PC-9 (cell line): ENCODE measurements around the gene GAS7. TPM values are rescaled to one million over a fixed set of nuclear protein-coding genes. Genes with fewer than 3 reads are reported as not detected.

Experiments
- BruUV-seq: library from RNA; stranded (reverse); fragments of 400-500 nt; replicated peaks from 2 replicates; lab custom pipeline; 2021; lab: Mats Ljungman, UMichigan
- CTCF ChIA-PET: fragments of 300-600 bp; sonication (Branson Sonifier 250); formaldehyde crosslinking; loops from one replicate; lab custom pipeline; 2022; ENCODE audit warnings: antibody characterized with exemption; lab: Charles Lee
- POLR2A ChIA-PET: fragments of 300-600 bp; sonication (Branson Sonifier 250); formaldehyde crosslinking; loops from one replicate; lab custom pipeline; 2022; ENCODE audit warnings: antibody characterized with exemption; ENCODE audit not compliant: unreplicated experiment; lab: Charles Lee
- DNase-seq, 2 experiments: peaks; one replicate each; pipeline versions ENCODE4 v3.0.0 to v3.0.0-alpha.2; 2015 to 2022; ENCODE audit warnings: mixed read lengths in 1 of 2
- H2AFZ ChIP-seq: fragments of 200-600 bp; sonication (generic); 2 replicates; pipeline ENCODE4 v1.8.1; 2017; ENCODE audit warnings: antibody characterized with exemption
- H3F3A ChIP-seq: fragments of 200-600 bp; sonication (generic); 2 replicates; pipeline ENCODE4 v1.8.1; 2017; ENCODE audit warnings: antibody characterized with exemption, mild to moderate bottlenecking, low read depth; ENCODE audit not compliant: insufficient read depth
- H3K27ac ChIP-seq: fragments of 200-600 bp; sonication (generic); 2 replicates; pipeline ENCODE4 v1.6.1; 2016; ENCODE audit warnings: mixed run types
- H3K27me3 ChIP-seq: fragments of 200-600 bp; sonication (generic); 2 replicates; pipeline ENCODE4 v1.6.1; 2016; ENCODE audit warnings: low read depth, mixed run types; ENCODE audit not compliant: insufficient read depth
- H3K36me3 ChIP-seq: fragments of 200-600 bp; sonication (generic); 2 replicates; pipeline ENCODE4 v1.6.1; 2016; ENCODE audit warnings: low read depth, mixed run types
- H3K4me1 ChIP-seq: fragments of 200-600 bp; sonication (generic); replicated peaks from 2 replicates; pipeline ENCODE4 v1.6.1; 2016; ENCODE audit warnings: mixed run types; ENCODE audit not compliant: insufficient read depth
- H3K4me2 ChIP-seq: fragments of 200-600 bp; sonication (generic); 2 replicates; pipeline ENCODE4 v1.6.1; 2017; ENCODE audit warnings: mixed run types
- H3K4me3 ChIP-seq: fragments of 200-600 bp; sonication (generic); 2 replicates; pipeline ENCODE4 v1.6.1; 2016; ENCODE audit warnings: mixed run types
- H3K79me2 ChIP-seq: fragments of 200-600 bp; sonication (generic); 2 replicates; pipeline ENCODE4 v1.6.1; 2017; ENCODE audit warnings: low read depth, mixed run types
- H3K9me2 ChIP-seq: fragments of 200-600 bp; sonication (generic); 2 replicates; pipeline ENCODE4 v1.8.1; 2017; ENCODE audit warnings: mild to moderate bottlenecking; ENCODE audit not compliant: insufficient read depth
- H3K9me3 ChIP-seq: fragments of 200-600 bp; sonication (generic); 2 replicates; pipeline ENCODE4 v1.8.1; 2016; ENCODE audit warnings: low read depth; ENCODE audit not compliant: insufficient read depth
- H4K20me1 ChIP-seq: fragments of 200-600 bp; sonication (generic); 2 replicates; pipeline ENCODE4 v1.8.1; 2017; ENCODE audit not compliant: insufficient read depth
- CTCF ChIP-seq: fragments of 200-600 bp; sonication (generic); conservative IDR thresholded peaks from 2 replicates; pipeline ENCODE4 v1.6.1; 2017; ENCODE audit warnings: mixed run types, antibody characterized with exemption, mild to moderate bottlenecking, moderate library complexity
- EZH2 ChIP-seq: fragments of 200-600 bp; sonication (generic); IDR thresholded peaks from 2 replicates; pipeline ENCODE4 v1.8.0; 2017; ENCODE audit warnings: antibody characterized with exemption, low read depth
- intact Hi-C: fragments of 100-400 bp; cut with micrococcal nuclease; formaldehyde crosslinking; loops from one replicate; pipeline ENCODE4 v1.10.0; 2022; ENCODE audit not compliant: unreplicated experiment
- total RNA-seq: library from RNA; stranded (reverse); gene quantifications from 2 replicates; pipeline ENCODE4 v1.2.3, GENCODE V29; 2021

GAS7 gene
- total RNA-seq, 1 experiment from 2014 or later = not detected

GRCh38 chr17:9899280-9900043 lies 298.9 kb downstream of the GAS7 start:
- H2AFZ ChIP-seq = no peak overlapping the region
- no peaks in the 10 kb centered on the region for H3K9me2 ChIP-seq
- ChIA-PET CTCF (no interaction called here), POLR2A (no interaction called here)
- no peaks in the 10 kb centered on the region for H4K20me1 ChIP-seq
- H3K79me2 ChIP-seq = no peaks in the 10 kb centered on the region
- no peak overlapping the region for H3K27ac ChIP-seq
- H3K4me2 ChIP-seq = no peak overlapping the region
- no peaks in the 10 kb centered on the region for H3K36me3 ChIP-seq
- H3K4me3 ChIP-seq = no peak overlapping the region
- peaks cover 8% of the 10 kb centered on the region; the same call in 1 of the 2 replicates for H3K4me1 ChIP-seq
- intact Hi-C loops = no loop called here
- no TSS peak for BruUV-seq
- H3K9me3 ChIP-seq = no peaks in the 10 kb centered on the region
- no peaks in the 10 kb centered on the region for H3F3A ChIP-seq
- no peak for DNase-seq
- no peaks in the 10 kb centered on the region for H3K27me3 ChIP-seq
- TF ChIP-seq EZH2 (no peak), CTCF (no peak)

- Histone ChIP-seq H3K9me3 (no peaks in the 10 kb centered on the region), H3F3A (no peaks in the 10 kb centered on the region), H3K27me3 (no peaks in the 10 kb centered on the region), H3K36me3 (no peaks in the 10 kb centered on the region), H3K4me2 (no peak overlapping the region), H4K20me1 (no peaks in the 10 kb centered on the region), H3K9me2 (no peaks in the 10 kb centered on the region), H2AFZ (no peak overlapping the region), H3K4me1 (peaks cover 8% of the 10 kb centered on the region; the same call in 1 of the 2 replicates), H3K27ac (no peak overlapping the region), H3K4me3 (no peak overlapping the region), H3K79me2 (no peaks in the 10 kb centered on the region)
- CTCF ChIA-PET = no interaction called here
- DNase-seq = no peak
- BruUV-seq = no TSS peak
- intact Hi-C loops = no loop called here
- TF ChIP-seq EZH2 (no peak), CTCF (no peak)
- POLR2A ChIA-PET = no interaction called here
These were observed 299.6 kb downstream of the GAS7 start for GRCh38 chr17:9898812-9899211.

GRCh38 chr17:9897372-9897968 lies 300.9 kb downstream of the GAS7 start:
- no peaks in the 10 kb centered on the region for H3K79me2 ChIP-seq
- H2AFZ ChIP-seq = no peak overlapping the region
- ChIA-PET POLR2A (no interaction called here), CTCF (no interaction called here)
- no peak for TF ChIP-seq CTCF
- TF ChIP-seq EZH2 = no peak
- no peaks in the 10 kb centered on the region for H3K9me2 ChIP-seq
- H3K4me1 ChIP-seq = peaks cover 8% of the 10 kb centered on the region; the same call in 1 of the 2 replicates
- BruUV-seq = no TSS peak
- intact Hi-C loops = no loop called here
- no peaks in the 10 kb centered on the region for H3K36me3 ChIP-seq
- no peak for DNase-seq
- H3K4me2 ChIP-seq = no peak overlapping the region
- no peaks in the 10 kb centered on the region for H3K9me3 ChIP-seq
- no peak overlapping the region for H3K27ac ChIP-seq
- H4K20me1 ChIP-seq = no peaks in the 10 kb centered on the region
- no peaks in the 10 kb centered on the region for H3F3A ChIP-seq
- H3K27me3 ChIP-seq = no peaks in the 10 kb centered on the region
- H3K4me3 ChIP-seq = no peak overlapping the region
